RWPE1 (cell line): ENCODE results near the gene RPS3.

Source experiments
- CTCF ChIA-PET: fragments of 350-600 bp; sonication (Branson Sonifier 250); formaldehyde crosslinking; extraction: SDS; loops from one replicate; lab custom pipeline; 2021; lab: Yijun Ruan, JAX
- POLR2A ChIA-PET: fragments of 400-600 bp; formaldehyde crosslinking; extraction: SDS; loops from one replicate; lab custom pipeline; 2020; ENCODE audit warnings: antibody characterized with exemption; ENCODE audit not compliant: low non-redundant PET; lab: Yijun Ruan, JAX
- DNase-seq: peaks from one replicate; pipeline ENCODE4 v3.0.0; 2012; ENCODE audit warnings: low spot score
- H3K27ac ChIP-seq: fragments of 450-650 bp; 2 replicates; pipeline ENCODE4 v1.5.1; 2017
- CTCF ChIP-seq: fragments of 450-650 bp; conservative IDR thresholded peaks from 2 replicates; pipeline ENCODE4 v1.5.1; 2017; ENCODE audit warnings: low read depth, mild to moderate bottlenecking

The RPS3 gene

DNA sequence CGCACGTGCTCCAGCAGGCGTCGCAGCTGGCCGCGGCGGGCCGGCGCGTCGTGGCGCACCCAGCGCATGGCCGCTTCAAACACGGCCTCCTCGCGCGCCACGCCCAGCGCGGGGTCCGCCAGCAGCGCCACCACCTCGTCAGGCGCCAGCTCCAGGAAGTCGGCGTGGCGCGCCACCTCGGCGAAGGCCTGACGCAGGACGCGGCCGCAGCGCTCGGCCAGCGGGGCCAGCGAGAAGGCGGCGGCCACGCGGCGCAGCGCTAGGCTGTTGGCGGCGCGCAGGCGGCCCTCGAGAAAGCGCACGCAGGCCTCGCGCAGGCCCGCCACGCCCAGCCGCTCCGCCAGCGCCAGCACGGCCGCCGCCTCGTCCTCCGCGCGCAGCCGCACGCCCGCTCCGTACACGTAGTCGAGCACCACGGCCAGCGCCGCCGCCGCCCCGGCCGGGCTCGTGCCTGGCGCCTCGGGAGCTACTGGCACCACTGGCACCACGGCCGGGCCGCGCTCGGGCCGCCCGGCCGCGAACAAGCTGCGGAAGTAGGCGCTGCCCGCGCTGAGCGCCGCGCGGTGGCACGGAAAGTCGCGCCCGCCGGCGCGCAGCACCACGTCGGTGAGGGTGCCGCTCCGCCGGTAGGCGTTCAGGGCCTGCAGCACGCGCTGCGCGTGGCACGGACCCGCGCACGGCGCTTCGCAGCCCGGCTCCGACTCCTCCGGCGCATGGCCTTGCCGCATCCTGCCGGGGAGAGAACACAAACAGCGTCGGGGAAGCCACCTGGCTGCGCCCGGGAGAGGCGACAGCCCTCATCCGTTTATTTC lies 30.8 kb downstream of the RPS3 start:
- no peak overlapping the region for H3K27ac ChIP-seq
- POLR2A ChIA-PET, result no interaction called here
- DNase-seq, result peak; percentile 49
- CTCF ChIA-PET, result no interaction called here
- no peak for TF ChIP-seq CTCF

- DNase-seq, result no peak
- H3K27ac ChIP-seq, result no peak overlapping the region
- CTCF ChIA-PET, result interaction anchor here (1.4 kb wide), 1 partner anchor 11 kb away, joined by 3 read pairs; no protein-coding TSS in a partner anchor
- POLR2A ChIA-PET, result no interaction called here
- TF ChIP-seq CTCF, result no peak
Observed at GRCh38 chr11:75430714-75431532, 31.6 kb downstream of the RPS3 start.

DNA sequence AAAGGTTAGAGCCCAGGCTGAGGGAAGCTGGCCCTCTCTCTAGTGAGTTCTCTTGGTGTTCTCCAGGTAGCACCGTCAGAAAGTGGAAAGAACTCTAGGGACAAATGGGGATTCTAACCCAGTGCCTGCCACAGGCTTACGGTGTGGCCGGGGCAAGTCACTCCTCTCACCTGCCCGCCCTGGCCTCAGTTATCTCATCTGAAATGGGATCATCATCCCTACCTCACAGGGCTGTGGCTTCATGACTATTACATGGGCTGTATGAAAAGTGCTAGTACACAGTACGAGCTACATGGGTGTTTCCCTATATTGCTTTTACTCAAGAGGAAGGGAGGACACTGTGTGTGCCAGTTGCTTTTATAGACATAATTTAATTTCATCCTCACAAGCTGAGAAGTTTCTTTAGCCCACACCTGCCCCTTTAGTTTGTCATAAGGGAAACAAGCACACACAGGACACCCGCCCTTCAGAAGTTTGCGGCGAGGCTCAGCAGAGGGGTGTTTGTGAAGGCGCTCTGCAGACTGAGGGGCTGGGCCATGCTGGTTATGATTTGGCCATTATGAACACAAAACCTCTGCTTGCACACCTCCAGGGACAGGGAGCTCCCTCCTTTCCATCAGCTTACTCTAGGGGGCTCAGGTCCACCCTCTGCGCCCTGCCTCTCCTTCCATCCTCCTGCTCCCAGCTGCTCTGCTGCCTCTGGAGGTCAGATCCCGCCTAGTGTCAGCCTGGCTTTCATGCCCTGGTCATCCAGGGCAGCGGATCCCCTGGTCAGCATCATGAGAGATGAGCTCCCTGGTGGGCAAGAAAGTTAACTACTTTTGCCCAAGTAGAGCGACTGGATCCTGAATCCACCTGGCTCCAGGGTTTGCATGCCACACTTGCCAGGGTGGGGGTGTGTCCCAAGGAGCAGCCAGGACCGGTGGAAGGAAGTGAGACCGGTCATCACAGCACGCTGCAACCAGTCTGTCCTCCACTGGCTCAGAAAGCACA lies 32.5 kb downstream of the RPS3 start:
- CTCF ChIA-PET, result interaction anchor here (0.5 to 1.4 kb wide), 5 partner anchors 11 to 148 kb away, joined by 3 to 4 read pairs (median 3); no protein-coding TSS in a partner anchor
- POLR2A ChIA-PET, result no interaction called here
- DNase-seq, result no peak

GRCh38 chr11:75432911-75433321 lies 33.6 kb downstream of the RPS3 start, which contains the start of gene KLHL35:
Gene KLHL35, minus strand, starts transcription at chr11:75433203. Its CDS starts 2,574 bp downstream, at chr11:75430629.
- no peak for TF ChIP-seq CTCF
- CTCF ChIA-PET, result interaction anchor here (0.5 to 0.9 kb wide), 4 partner anchors 90 to 287 kb away, joined by 3 to 5 read pairs (median 3); no protein-coding TSS in a partner anchor

More for the DNA sequence above, 32.5 kb downstream of the RPS3 start:
- no peak for TF ChIP-seq CTCF
- no peak overlapping the region for H3K27ac ChIP-seq

DNA sequence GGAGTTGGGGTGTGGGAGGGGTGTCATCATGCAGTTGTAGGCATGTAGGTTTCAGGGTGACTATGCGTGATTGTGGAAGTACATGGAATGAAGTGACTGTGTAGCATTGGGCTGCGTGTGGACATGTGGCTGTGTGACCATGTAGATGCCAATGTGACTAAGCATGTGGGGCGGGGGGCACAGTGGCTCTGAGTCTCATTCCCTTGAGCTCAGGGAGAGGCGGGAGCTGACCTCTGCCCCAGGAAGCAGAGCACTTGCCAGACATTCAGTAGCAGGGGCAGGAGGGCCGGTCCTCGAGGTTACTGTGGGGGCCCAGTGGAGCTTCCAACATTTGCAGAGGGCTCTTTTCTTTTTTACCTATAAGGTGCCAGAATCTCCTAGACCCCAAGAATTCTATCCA lies 34.1 kb downstream of the RPS3 start:
- no peak for TF ChIP-seq CTCF
- POLR2A ChIA-PET, result no interaction called here
- no peak for DNase-seq
- CTCF ChIA-PET, result interaction anchor here (0.6 to 0.7 kb wide), 2 partner anchors 90 to 288 kb away, joined by 3 to 5 read pairs; no protein-coding TSS in a partner anchor
- H3K27ac ChIP-seq, result no peak overlapping the region

More at GRCh38 chr11:75432911-75433321, 33.6 kb downstream of the RPS3 start, which contains the start of gene KLHL35:
- no peak within 1 kb of the TSS for H3K27ac ChIP-seq
- POLR2A ChIA-PET, result no interaction called here
- no peak for DNase-seq
